Bronchial epithelial cell (primary cell): ENCODE measurements around the gene KRTCAP3. TPM values are rescaled to one million over a fixed set of nuclear protein-coding genes. Genes with fewer than 3 reads are reported as not detected.

Source experiments
- DNase-seq: peaks from one replicate; pipeline ENCODE4 v3.0.0-alpha.2; 2010; ENCODE audit warnings: low read depth
- FAIRE-seq: peaks from 2 replicates; lab custom pipeline; 2011; peaks lifted over from hg19 to GRCh38; lab: Jason Lieb, UNC
- H3K27me3 ChIP-seq: 2 replicates; pipeline ENCODE4 v1.5.1; 2011; ENCODE audit warnings: low read length; ENCODE audit not compliant: control insufficient read depth, insufficient read depth
- H3K36me3 ChIP-seq: 2 replicates; pipeline ENCODE4 v1.5.1; 2011; ENCODE audit warnings: low read length; ENCODE audit not compliant: control insufficient read depth, insufficient read depth
- H3K4me3 ChIP-seq: 2 replicates; pipeline ENCODE4 v1.5.1; 2011; ENCODE audit warnings: mild to moderate bottlenecking, low read depth, low read length, control low read depth
- CTCF ChIP-seq: IDR thresholded peaks from 2 replicates; pipeline ENCODE4 v1.5.1; 2011; ENCODE audit warnings: mild to moderate bottlenecking, moderate library complexity, low read length, control low read depth, inconsistent platforms; ENCODE audit not compliant: insufficient read depth, severe bottlenecking
- total RNA-seq: library from RNA; depleted of rRNA; stranded (reverse); fragments of >200 nt; gene quantifications from 2 replicates; pipeline ENCODE4 v1.2.1, GENCODE V29; 2014

KRTCAP3 gene
- total RNA-seq, 1 donor from 2014 or later, result 28.4 TPM

- no peaks in the 10 kb centered on the region for H3K36me3 ChIP-seq
- no peak for FAIRE-seq
- TF ChIP-seq CTCF, result no peak
- DNase-seq, result peak; percentile 4
- peak overlapping the region; percentile 96 for H3K4me3 ChIP-seq
- H3K27me3 ChIP-seq, result no peaks in the 10 kb centered on the region
Measured at GRCh38 chr2:27408601-27409320, 33.4 kb upstream of the KRTCAP3 start.

- DNase-seq, result peak; percentile 85
- H3K27me3 ChIP-seq, result no peaks in the 10 kb centered on the region
- peak within 1 kb of the TSS; percentile 96 for H3K4me3 ChIP-seq
- TF ChIP-seq CTCF, result no peak
- FAIRE-seq, result no peak
- no peaks in the 10 kb centered on the region for H3K36me3 ChIP-seq
Measured at GRCh38 chr2:27409321-27410073, 32.7 kb upstream of the KRTCAP3 start, which contains the start of gene PPM1G. TSS of gene PPM1G (minus strand) at chr2:27409591. CDS start at chr2:27409422, 169 bp downstream.

GRCh38 chr2:27412419-27413152 is 29.6 kb upstream of the KRTCAP3 start:
- no peak overlapping the region for H3K4me3 ChIP-seq
- DNase-seq (no peak), FAIRE-seq (no peak)
- no peaks in the 10 kb centered on the region for H3K27me3 ChIP-seq
- no peak for TF ChIP-seq CTCF
- no peaks in the 10 kb centered on the region for H3K36me3 ChIP-seq

- DNase-seq, result no peak
- TF ChIP-seq CTCF, result no peak
- Histone ChIP-seq H3K27me3 (no peaks in the 10 kb centered on the region), H3K4me3 (no peak overlapping the region), H3K36me3 (no peaks in the 10 kb centered on the region)
- no peak for FAIRE-seq
Measured at GRCh38 chr2:27416151-27416550, 26.0 kb upstream of the KRTCAP3 start.

- no peaks in the 10 kb centered on the region for H3K27me3 ChIP-seq
- H3K36me3 ChIP-seq, result no peaks in the 10 kb centered on the region
- DNase-seq, result peak; percentile 35
- no peak overlapping the region for H3K4me3 ChIP-seq
- no peak for TF ChIP-seq CTCF
- no peak for FAIRE-seq
Measured at GRCh38 chr2:27420996-27421395, 21.2 kb upstream of the KRTCAP3 start.
